Mesenchymal stem cell (in vitro differentiated cells and primary cell): ENCODE data around the gene SLC23A2.
A peak's percentile ranks its signal among the peaks of the same experiment; 100 is the strongest.

Experiments
- DNase-seq: peaks from one replicate; pipeline ENCODE4 v3.0.0-alpha.2; 2013
- H2AFZ ChIP-seq: one replicate; pipeline ENCODE4 v1.6.1; 2013; ENCODE audit warnings: low read depth, mild to moderate bottlenecking, control low read depth, inconsistent platforms, low read length, moderate library complexity
- H2AK5ac ChIP-seq: 2 replicates; pipeline ENCODE4 v1.6.1; 2013; ENCODE audit warnings: low read length, moderate library complexity, mild to moderate bottlenecking, inconsistent platforms; ENCODE audit not compliant: severe bottlenecking
- H2BK120ac ChIP-seq: one replicate; pipeline ENCODE4 v1.6.1; 2013; ENCODE audit warnings: low read depth, mild to moderate bottlenecking, inconsistent platforms, low read length, moderate library complexity
- H2BK12ac ChIP-seq, 2 experiments: one replicate each; pipeline ENCODE4 v1.6.1; 2013; ENCODE audit warnings: inconsistent platforms in 2 of 2, low read length in 2 of 2, mild to moderate bottlenecking in 2 of 2, moderate library complexity in 2 of 2, control low read depth in 1 of 2
- H2BK15ac ChIP-seq: one replicate; pipeline ENCODE4 v1.6.1; 2013; ENCODE audit warnings: mild to moderate bottlenecking, low read depth, inconsistent platforms; ENCODE audit not compliant: poor library complexity, severe bottlenecking
- H2BK5ac ChIP-seq: 2 replicates; pipeline ENCODE4 v1.6.1; 2013; ENCODE audit warnings: low read depth, mild to moderate bottlenecking, low read length, control low read depth, inconsistent platforms; ENCODE audit not compliant: poor library complexity, severe bottlenecking
- H3K14ac ChIP-seq, 2 experiments: one replicate each; pipeline ENCODE4 v1.6.1; 2013; ENCODE audit warnings: inconsistent platforms in 2 of 2, low read length in 2 of 2, control low read depth in 1 of 2, mild to moderate bottlenecking in 1 of 2, moderate library complexity in 1 of 2
- H3K18ac ChIP-seq, 2 experiments: one replicate each; pipeline ENCODE4 v1.6.1; 2013; ENCODE audit warnings: inconsistent platforms in 2 of 2, low read length in 2 of 2, control low read depth in 1 of 2, low read depth in 1 of 2, mild to moderate bottlenecking in 1 of 2
- H3K23ac ChIP-seq, 2 experiments: one replicate each; pipeline ENCODE4 v1.6.1; 2013; ENCODE audit warnings: inconsistent platforms in 2 of 2, low read length in 2 of 2, mild to moderate bottlenecking in 2 of 2, moderate library complexity in 2 of 2, control low read depth in 1 of 2
- H3K27ac ChIP-seq: 2 replicates; pipeline ENCODE4 v1.5.1; 2013; ENCODE audit warnings: mild to moderate bottlenecking, moderate library complexity, low read length, control low read depth, inconsistent platforms; ENCODE audit not compliant: poor library complexity, severe bottlenecking
- H3K27me3 ChIP-seq, 2 experiments: 2 replicates each; pipeline versions ENCODE4 v1.6.1 to v1.7.0; 2013; ENCODE audit warnings: low read length in 2 of 2, mild to moderate bottlenecking in 2 of 2, moderate library complexity in 2 of 2, control low read depth in 1 of 2, inconsistent platforms in 1 of 2; ENCODE audit not compliant: control insufficient read depth in 1 of 2, insufficient read depth in 1 of 2
- H3K36me3 ChIP-seq, 2 experiments: 2 replicates each; pipeline versions ENCODE4 v1.6.1 to v1.7.0; 2013; ENCODE audit warnings: low read length in 2 of 2, control low read depth in 1 of 2, inconsistent platforms in 1 of 2, low read depth in 1 of 2, mild to moderate bottlenecking in 1 of 2; ENCODE audit not compliant: insufficient read depth in 2 of 2, control insufficient read depth in 1 of 2
- H3K4ac ChIP-seq, 2 experiments: one replicate each; pipeline ENCODE4 v1.6.1; 2013; ENCODE audit warnings: inconsistent platforms in 2 of 2, low read length in 2 of 2, mild to moderate bottlenecking in 2 of 2, moderate library complexity in 2 of 2, control low read depth in 1 of 2, low read depth in 1 of 2
- H3K4me1 ChIP-seq: 2 replicates; pipeline ENCODE4 v1.6.1; 2013; ENCODE audit warnings: low read depth, low read length, control low read depth; ENCODE audit not compliant: control insufficient read depth, insufficient read depth
- H3K4me2 ChIP-seq: 2 replicates; pipeline ENCODE4 v1.6.1; 2013; ENCODE audit warnings: low read length, mild to moderate bottlenecking, inconsistent platforms; ENCODE audit not compliant: poor library complexity, severe bottlenecking
- H3K4me3 ChIP-seq, 2 experiments: 2 replicates each; pipeline versions ENCODE4 v1.5.1 to v1.7.0; 2013; ENCODE audit warnings: low read length in 2 of 2, mild to moderate bottlenecking in 2 of 2, control low read depth in 1 of 2, low read depth in 1 of 2; ENCODE audit not compliant: insufficient read depth in 1 of 2
- H3K79me1 ChIP-seq: replicated peaks from 2 replicates; pipeline ENCODE4 v1.6.1; 2013; ENCODE audit warnings: mild to moderate bottlenecking, control low read depth, low read length, inconsistent platforms; ENCODE audit not compliant: poor library complexity, severe bottlenecking
- H3K9ac ChIP-seq: 2 replicates; pipeline ENCODE4 v1.7.0; 2013; ENCODE audit warnings: mild to moderate bottlenecking, low read length, moderate library complexity
- H3K9me3 ChIP-seq: 2 replicates; pipeline ENCODE4 v1.7.0; 2013; ENCODE audit warnings: mild to moderate bottlenecking, low read length; ENCODE audit not compliant: control insufficient read depth
- H4K8ac ChIP-seq: one replicate; pipeline ENCODE4 v1.6.1; 2013; ENCODE audit warnings: inconsistent platforms, mild to moderate bottlenecking, low read length, moderate library complexity
- H4K91ac ChIP-seq: one replicate; pipeline ENCODE4 v1.6.1; 2013; ENCODE audit warnings: mild to moderate bottlenecking, low read length, inconsistent platforms
- whole genome bisulfite sequencing: methylation state at CpG from one replicate; pipeline ENCODE4 v1.1.7; 2013; ENCODE audit warnings: mixed read lengths; 5-methylcytosine and 5-hydroxymethylcytosine counted together

Gene SLC23A2

DNA sequence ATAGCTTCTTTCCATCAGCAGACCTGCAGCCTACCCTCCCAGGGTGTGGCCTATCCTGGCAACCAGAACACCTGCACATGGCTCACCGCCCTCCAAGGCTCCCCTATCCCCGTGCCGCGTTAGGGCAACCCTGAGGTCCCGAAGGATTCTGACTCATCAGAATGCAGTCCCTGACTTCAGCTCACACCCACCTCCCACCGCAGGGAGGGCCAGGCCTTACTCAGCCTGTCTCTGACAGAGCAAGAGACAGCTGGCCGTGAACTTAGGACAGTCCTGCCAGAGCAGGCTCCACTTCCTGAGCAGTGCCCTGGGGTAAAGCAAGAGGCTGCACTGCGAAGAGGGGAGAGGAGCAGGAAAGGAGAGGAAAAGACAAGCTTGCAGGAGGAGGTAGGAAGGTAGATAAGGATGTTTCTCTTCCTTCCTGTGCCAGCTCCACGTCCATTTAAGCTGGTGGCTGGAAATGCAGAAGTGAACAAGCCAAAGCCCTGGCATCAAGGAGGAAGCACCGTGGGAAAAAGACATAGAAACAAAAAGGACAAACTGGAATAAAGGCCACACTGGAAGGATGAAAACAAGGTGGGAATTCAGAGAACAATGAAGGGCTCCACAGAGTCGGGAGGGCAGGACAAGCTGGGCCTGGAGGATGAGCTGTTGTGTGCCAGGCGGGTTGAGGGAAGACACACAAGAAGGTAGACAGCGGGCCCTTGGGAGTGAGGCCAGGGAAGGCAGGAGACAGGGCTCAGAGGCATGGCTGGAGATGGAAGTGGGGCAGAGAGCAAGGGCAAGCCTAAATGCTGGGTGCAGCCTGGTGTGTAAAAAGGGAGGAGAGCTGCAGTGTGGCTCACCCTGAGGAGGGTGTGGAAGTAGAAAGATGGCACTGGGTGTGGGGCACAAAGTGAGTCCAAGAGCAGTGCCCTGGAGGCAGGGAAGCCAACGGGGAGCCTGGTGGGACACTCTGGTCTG is 102.7 kb downstream of the SLC23A2 start:
- Histone ChIP-seq H3K4me2 (no peak overlapping the region), H3K23ac (no peak overlapping the region), H3K4ac (no peak overlapping the region), H2BK5ac (no peak overlapping the region), H2AK5ac (no peak overlapping the region), H3K4me1 (peaks cover 38% of the 10 kb centered on the region), H2BK120ac (no peak overlapping the region), H3K79me1 (peaks cover 10% of the 10 kb centered on the region), H3K18ac (peak overlapping the region in 1 of 2 experiments; percentile 13), H4K8ac (no peak overlapping the region), H2BK12ac (no peak overlapping the region), H2AFZ (no peak overlapping the region), H3K9ac (peak overlapping the region; percentile 56), H3K14ac (peak overlapping the region in 1 of 2 experiments; percentile 5), H3K9me3 (no peaks in the 10 kb centered on the region), H3K27ac (no peak overlapping the region), H2BK15ac (no peak overlapping the region), H3K27me3 (no peaks in the 10 kb centered on the region), H4K91ac (no peak overlapping the region), H3K4me3 (peak overlapping the region in 1 of 2 experiments; percentile 10), H3K36me3 (peaks cover 24 to 38% of the 10 kb centered on the region in 2 experiments)
- DNase-seq: peak; percentile 77
- 61% methylated on average over 14 of the region's 14 CpGs for WGBS

DNA sequence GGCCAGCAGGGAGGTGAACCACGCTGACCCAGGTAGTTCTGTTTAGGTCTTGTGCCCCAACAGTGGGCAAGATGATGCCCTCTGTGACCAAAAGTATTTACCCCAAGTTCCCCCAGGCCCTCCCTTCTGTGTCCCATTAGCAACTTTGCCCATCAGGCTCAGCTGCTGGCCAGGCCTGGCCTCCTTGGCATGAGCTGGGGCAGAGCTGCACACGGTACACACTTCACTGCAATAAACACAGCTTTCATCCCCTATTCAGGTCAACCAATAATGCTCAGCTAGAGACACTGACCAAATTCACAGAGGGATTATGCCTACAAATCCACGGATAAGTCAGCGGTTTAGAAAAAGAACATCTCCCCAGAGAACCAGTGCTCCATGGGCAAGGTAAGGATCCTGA is 103.7 kb downstream of the SLC23A2 start:
- Histone ChIP-seq H3K36me3 (peaks cover 27 to 37% of the 10 kb centered on the region in 2 experiments), H3K79me1 (peaks cover 11% of the 10 kb centered on the region), H2AK5ac (no peak overlapping the region), H2BK15ac (no peak overlapping the region), H2BK12ac (no peak overlapping the region), H3K4me2 (no peak overlapping the region), H3K27ac (no peak overlapping the region), H2BK120ac (no peak overlapping the region), H3K4me3 (no peak overlapping the region), H2AFZ (no peak overlapping the region), H3K9ac (no peak overlapping the region), H3K23ac (no peak overlapping the region), H2BK5ac (no peak overlapping the region), H3K18ac (no peak overlapping the region), H4K8ac (no peak overlapping the region), H3K14ac (no peak overlapping the region), H3K4ac (no peak overlapping the region), H3K27me3 (no peaks in the 10 kb centered on the region), H4K91ac (no peak overlapping the region), H3K4me1 (peaks cover 38% of the 10 kb centered on the region), H3K9me3 (no peaks in the 10 kb centered on the region)
- DNase-seq: no peak
- 96% methylated on average over 4 of the region's 4 CpGs for WGBS

DNA sequence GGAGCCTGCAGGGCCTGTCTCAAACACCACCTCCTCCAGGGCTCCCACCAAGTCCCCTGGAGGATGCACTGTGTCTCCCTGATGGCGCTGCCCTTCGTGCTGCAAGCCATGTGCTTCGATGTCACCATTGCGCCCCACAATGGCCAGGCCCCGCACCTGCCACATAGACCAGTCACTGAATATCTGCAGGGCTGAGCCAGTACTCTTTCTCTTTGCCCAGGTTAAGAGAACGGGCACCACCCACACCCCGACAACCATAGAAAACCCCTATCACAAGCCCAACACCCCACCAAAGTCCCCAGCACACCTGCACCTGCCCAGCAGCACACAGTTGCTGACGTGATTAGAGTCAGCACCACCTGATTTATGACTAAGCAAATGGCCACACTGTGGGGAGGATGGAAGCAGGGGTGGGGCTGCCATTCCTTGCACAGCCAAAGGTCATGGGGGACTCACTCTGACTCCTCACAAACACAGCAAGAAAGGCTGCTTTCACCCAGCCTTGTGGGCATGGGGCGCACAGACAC is 104.3 kb downstream of the SLC23A2 start:
- Histone ChIP-seq H3K23ac (no peak overlapping the region), H2AK5ac (no peak overlapping the region), H3K4ac (no peak overlapping the region), H2BK15ac (no peak overlapping the region), H4K8ac (no peak overlapping the region), H3K27me3 (no peaks in the 10 kb centered on the region), H2BK120ac (no peak overlapping the region), H2BK5ac (no peak overlapping the region), H3K9ac (no peak overlapping the region), H3K4me1 (peaks cover 38% of the 10 kb centered on the region), H2BK12ac (no peak overlapping the region), H3K9me3 (no peaks in the 10 kb centered on the region), H3K79me1 (peaks cover 9% of the 10 kb centered on the region), H3K4me3 (no peak overlapping the region), H3K36me3 (peaks cover 23 to 34% of the 10 kb centered on the region in 2 experiments), H2AFZ (no peak overlapping the region), H3K27ac (no peak overlapping the region), H4K91ac (no peak overlapping the region), H3K18ac (no peak overlapping the region), H3K14ac (peak overlapping the region in 1 of 2 experiments; percentile 63), H3K4me2 (no peak overlapping the region)
- no peak for DNase-seq
- 66% methylated on average over 9 of the region's 9 CpGs for WGBS

DNA sequence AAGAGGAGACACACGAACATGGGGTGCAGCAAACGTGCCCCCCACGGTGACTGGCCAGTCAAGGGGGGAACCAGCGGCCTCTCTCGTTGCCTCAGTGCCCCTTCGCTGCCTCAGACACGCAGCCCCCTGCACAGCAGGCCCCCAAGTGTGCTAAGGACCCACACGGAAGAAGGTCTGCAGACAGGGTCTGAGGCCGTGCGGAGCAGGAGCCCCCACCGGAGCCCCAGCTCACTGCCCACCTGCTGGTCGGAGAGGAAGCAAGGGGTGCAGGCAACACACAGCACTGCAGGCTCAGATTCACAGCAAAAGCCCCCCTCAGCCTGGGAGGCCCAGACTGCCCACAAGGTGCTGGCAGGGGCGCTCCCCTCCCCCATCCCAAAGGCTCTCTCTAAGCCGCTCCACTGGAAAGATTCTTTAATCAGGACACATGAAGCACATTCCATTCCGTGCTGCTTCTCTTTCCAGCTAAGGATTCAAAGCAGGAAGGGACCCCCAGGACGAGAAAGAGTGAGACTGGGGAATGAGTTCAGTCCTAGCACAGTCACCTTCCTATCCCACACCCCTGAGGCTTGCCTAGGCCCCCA is 105.1 kb downstream of the SLC23A2 start:
- peak overlapping the region in 1 of 2 experiments; percentile 1 for H3K14ac ChIP-seq
- H3K18ac ChIP-seq: no peak overlapping the region
- H2BK5ac ChIP-seq: no peak overlapping the region
- no peaks in the 10 kb centered on the region for H3K9me3 ChIP-seq
- no peak overlapping the region for H3K23ac ChIP-seq
- H3K27ac ChIP-seq: no peak overlapping the region
- no peak for DNase-seq
- H2AFZ ChIP-seq: no peak overlapping the region
- WGBS: 93% methylated on average over 16 of the region's 16 CpGs
- peaks cover 40% of the 10 kb centered on the region for H3K4me1 ChIP-seq
- H2AK5ac ChIP-seq: no peak overlapping the region
- no peak overlapping the region for H4K91ac ChIP-seq
- H3K4me2 ChIP-seq: no peak overlapping the region
- H3K4ac ChIP-seq: no peak overlapping the region
- no peaks in the 10 kb centered on the region for H3K27me3 ChIP-seq
- no peak overlapping the region for H3K4me3 ChIP-seq
- no peak overlapping the region for H2BK15ac ChIP-seq
- H3K79me1 ChIP-seq: peaks cover 13% of the 10 kb centered on the region
- H2BK120ac ChIP-seq: no peak overlapping the region
- H2BK12ac ChIP-seq: peak overlapping the region in 1 of 2 experiments; percentile 23
- H3K9ac ChIP-seq: no peak overlapping the region
- peaks cover 15 to 36% of the 10 kb centered on the region in 2 experiments for H3K36me3 ChIP-seq
- no peak overlapping the region for H4K8ac ChIP-seq
